ENCODE data around the gene JMJD6.

Gene JMJD6

GRCh38 chr17:76772842-76773525 is 46.6 kb upstream of the JMJD6 start:
- ATAC-seq, result peak; percentile 100

GRCh38 chr17:76758570-76758969 is 32.2 kb upstream of the JMJD6 start:
- TF ChIP-seq ZFP3 (CRISPR knock-in tag; IDR thresholded peaks at IDR 0.05) (no peak), POU6F1 (CRISPR knock-in tag; IDR thresholded peaks at IDR 0.05; ENCODE audit: borderline replicate concordance, low read depth) (no peak)
- ATAC-seq, result no peak

More at GRCh38 chr17:76772842-76773525, 46.6 kb upstream of the JMJD6 start:
- TF ChIP-seq ZNF8 (CRISPR knock-in tag; IDR thresholded peaks at IDR 0.05) (peak; percentile 44; the same call in 1 of the 2 replicates), TSHZ2 (CRISPR knock-in tag; IDR thresholded peaks at IDR 0.05) (no peak), CREB5 (CRISPR knock-in tag; IDR thresholded peaks at IDR 0.05; ENCODE audit: low read depth) (no peak)

GRCh38 chr17:76757256-76757655 is 30.9 kb upstream of the JMJD6 start:
- no peak for ATAC-seq
- TF ChIP-seq TCF4 (CRISPR knock-in tag; IDR thresholded peaks at IDR 0.05; ENCODE audit: borderline replicate concordance) (no peak), TSHZ2 (CRISPR knock-in tag; IDR thresholded peaks at IDR 0.05) (no peak), CSDC2 (CRISPR knock-in tag; IDR thresholded peaks at IDR 0.05) (no peak), TOX (CRISPR knock-in tag; IDR thresholded peaks at IDR 0.05; ENCODE audit: borderline replicate concordance) (no peak), BACH2 (CRISPR knock-in tag; IDR thresholded peaks at IDR 0.05; ENCODE audit: borderline replicate concordance) (no peak)

GRCh38 chr17:76755285-76755684 is 28.9 kb upstream of the JMJD6 start:
- TF ChIP-seq GLIS3 (CRISPR knock-in tag; IDR thresholded peaks at IDR 0.05) (no peak), ZNF70 (CRISPR knock-in tag; IDR thresholded peaks at IDR 0.05) (no peak)
- no peak for ATAC-seq

- ATAC-seq, result no peak
- no peak for TF ChIP-seq PATZ1 (CRISPR knock-in tag; IDR thresholded peaks at IDR 0.05; ENCODE audit: borderline replicate concordance)
- no peak for TF ChIP-seq ZFP30 (CRISPR knock-in tag; IDR thresholded peaks at IDR 0.05)
- TF ChIP-seq PPARA (CRISPR knock-in tag; IDR thresholded peaks at IDR 0.05; ENCODE audit: borderline replicate concordance), result no peak
- no peak for TF ChIP-seq GLIS3 (CRISPR knock-in tag; IDR thresholded peaks at IDR 0.05)
- TF ChIP-seq RARB (CRISPR knock-in tag; IDR thresholded peaks at IDR 0.05), result no peak
- no peak for TF ChIP-seq SNAI2 (CRISPR knock-in tag; IDR thresholded peaks at IDR 0.05)
- TF ChIP-seq ZNF70 (CRISPR knock-in tag; IDR thresholded peaks at IDR 0.05), result no peak
- no peak for TF ChIP-seq OSR1 (CRISPR knock-in tag; IDR thresholded peaks at IDR 0.05)
- TF ChIP-seq ZFP3 (CRISPR knock-in tag; IDR thresholded peaks at IDR 0.05), result no peak
- TF ChIP-seq ZNF565 (CRISPR knock-in tag; conservative IDR thresholded peaks at IDR 0.05; ENCODE audit: low read depth), result no peak
- no peak for TF ChIP-seq CSDC2 (CRISPR knock-in tag; IDR thresholded peaks at IDR 0.05)
- no peak for TF ChIP-seq POU6F1 (CRISPR knock-in tag; IDR thresholded peaks at IDR 0.05; ENCODE audit: borderline replicate concordance, low read depth)
- no peak for TF ChIP-seq ZNF8 (CRISPR knock-in tag; IDR thresholded peaks at IDR 0.05)
- no peak for TF ChIP-seq ARNTL (CRISPR knock-in tag; IDR thresholded peaks at IDR 0.05; ENCODE audit: borderline replicate concordance, low read depth)
- no peak for TF ChIP-seq TOX (CRISPR knock-in tag; IDR thresholded peaks at IDR 0.05; ENCODE audit: borderline replicate concordance)
Observed at GRCh38 chr17:76753061-76753961, 26.9 kb upstream of the JMJD6 start.

All from SK-N-SH treated with all-trans-retinoic acid at 6 μM for 48 hours (cell line).